Measurements from ENCODE around the gene PPARA.

Gene PPARA

DNA sequence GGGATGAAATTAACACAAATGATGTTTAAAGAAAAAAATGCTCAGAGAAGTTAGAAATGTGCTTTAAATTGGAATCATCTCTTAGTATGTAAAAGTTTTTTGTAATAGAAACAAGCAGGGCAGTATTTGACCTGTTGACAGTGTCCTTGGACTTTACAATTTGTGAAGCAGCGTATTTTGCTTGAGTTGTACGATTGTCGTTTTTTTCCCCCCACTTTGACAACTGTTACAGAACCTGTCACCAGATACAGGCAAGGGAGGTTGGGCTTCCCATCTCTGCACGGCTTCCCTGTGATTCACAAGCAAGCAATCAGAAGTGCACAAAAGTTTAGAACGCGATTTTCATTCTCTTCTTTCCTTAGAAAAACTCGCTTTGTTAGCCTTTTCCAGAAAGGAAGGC, 8.9 kb downstream of the PPARA start:
- H3K27me3 ChIP-seq (ENCODE audit: control insufficient read depth, insufficient read depth, low read length): no peaks in the 10 kb centered on the region
- H3K36me3 ChIP-seq (ENCODE audit: control insufficient read depth, insufficient read depth, low read length): no peaks in the 10 kb centered on the region
- DNase-seq (ENCODE audit: low read depth, low spot score): no peak
- no peak overlapping the region for H3K27ac ChIP-seq (ENCODE audit: low read length)
- H3K9me3 ChIP-seq (ENCODE audit: control insufficient read depth, insufficient read depth, low read length): no peaks in the 10 kb centered on the region
- H3K4me1 ChIP-seq (ENCODE audit: control insufficient read depth, insufficient read depth, low read length): no peaks in the 10 kb centered on the region
- no CpG with 5 or more reads among the region's 7 CpGs for WGBS (ENCODE audit: insufficient coverage, insufficient read length)
- no peak overlapping the region for H3K4me3 ChIP-seq (ENCODE audit: low read length)

DNA sequence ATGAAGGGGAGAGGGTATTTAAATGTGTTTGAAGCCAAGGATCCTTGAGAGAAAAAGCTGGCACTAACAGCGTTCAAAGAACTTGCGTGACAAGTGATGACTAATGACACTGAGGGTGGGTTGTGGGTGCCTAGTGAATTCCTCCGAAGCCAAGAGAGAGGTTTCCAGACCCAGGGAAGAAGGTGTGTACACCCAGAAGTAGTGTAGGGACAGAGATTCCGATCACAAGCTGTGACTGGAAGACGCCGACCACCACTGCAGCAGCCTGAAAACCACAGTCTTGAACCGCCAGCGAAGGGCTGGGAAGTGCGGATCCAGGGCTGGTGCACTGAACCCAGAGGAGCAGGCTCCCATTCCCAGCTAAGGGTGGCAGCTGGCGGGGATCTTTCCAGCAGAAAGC, 9.5 kb downstream of the PPARA start:
- whole genome bisulfite sequencing (ENCODE audit: insufficient coverage, insufficient read length): no CpG with 5 or more reads among the region's 10 CpGs
- Histone ChIP-seq H3K27ac (ENCODE audit: low read length) (no peak overlapping the region), H3K4me1 (ENCODE audit: control insufficient read depth, insufficient read depth, low read length) (no peaks in the 10 kb centered on the region), H3K36me3 (ENCODE audit: control insufficient read depth, insufficient read depth, low read length) (no peaks in the 10 kb centered on the region), H3K4me3 (ENCODE audit: low read length) (no peak overlapping the region), H3K9me3 (ENCODE audit: control insufficient read depth, insufficient read depth, low read length) (no peaks in the 10 kb centered on the region), H3K27me3 (ENCODE audit: control insufficient read depth, insufficient read depth, low read length) (no peaks in the 10 kb centered on the region)
- no peak for DNase-seq (ENCODE audit: low read depth, low spot score)

DNA sequence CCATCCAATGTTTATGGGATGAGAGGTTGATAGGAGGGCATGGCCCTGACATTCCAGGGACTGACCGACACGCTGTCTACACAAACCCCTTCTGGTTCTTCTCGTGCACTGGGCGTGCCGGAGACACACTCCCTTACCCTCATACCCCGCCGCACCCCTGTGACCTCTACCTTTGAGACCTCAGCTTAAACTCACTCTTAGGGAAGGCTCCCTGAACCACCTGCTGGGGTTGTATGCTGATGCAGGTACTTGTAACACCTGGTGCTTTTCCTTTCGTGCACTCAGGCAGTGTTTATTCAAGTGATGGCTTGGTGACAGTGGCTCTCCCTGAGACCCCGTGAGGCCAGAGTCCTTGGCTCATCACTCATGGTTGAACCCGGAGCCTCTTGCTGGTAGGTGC, 12.0 kb downstream of the PPARA start:
- no peak overlapping the region for H3K4me3 ChIP-seq (ENCODE audit: low read length)
- no peaks in the 10 kb centered on the region for H3K4me1 ChIP-seq (ENCODE audit: control insufficient read depth, insufficient read depth, low read length)
- H3K9me3 ChIP-seq (ENCODE audit: control insufficient read depth, insufficient read depth, low read length): no peaks in the 10 kb centered on the region
- DNase-seq (ENCODE audit: low read depth, low spot score): no peak
- no peak overlapping the region for H3K27ac ChIP-seq (ENCODE audit: low read length)
- H3K27me3 ChIP-seq (ENCODE audit: control insufficient read depth, insufficient read depth, low read length): no peaks in the 10 kb centered on the region
- no CpG with 5 or more reads among the region's 10 CpGs for WGBS (ENCODE audit: insufficient coverage, insufficient read length)
- H3K36me3 ChIP-seq (ENCODE audit: control insufficient read depth, insufficient read depth, low read length): no peaks in the 10 kb centered on the region

DNA sequence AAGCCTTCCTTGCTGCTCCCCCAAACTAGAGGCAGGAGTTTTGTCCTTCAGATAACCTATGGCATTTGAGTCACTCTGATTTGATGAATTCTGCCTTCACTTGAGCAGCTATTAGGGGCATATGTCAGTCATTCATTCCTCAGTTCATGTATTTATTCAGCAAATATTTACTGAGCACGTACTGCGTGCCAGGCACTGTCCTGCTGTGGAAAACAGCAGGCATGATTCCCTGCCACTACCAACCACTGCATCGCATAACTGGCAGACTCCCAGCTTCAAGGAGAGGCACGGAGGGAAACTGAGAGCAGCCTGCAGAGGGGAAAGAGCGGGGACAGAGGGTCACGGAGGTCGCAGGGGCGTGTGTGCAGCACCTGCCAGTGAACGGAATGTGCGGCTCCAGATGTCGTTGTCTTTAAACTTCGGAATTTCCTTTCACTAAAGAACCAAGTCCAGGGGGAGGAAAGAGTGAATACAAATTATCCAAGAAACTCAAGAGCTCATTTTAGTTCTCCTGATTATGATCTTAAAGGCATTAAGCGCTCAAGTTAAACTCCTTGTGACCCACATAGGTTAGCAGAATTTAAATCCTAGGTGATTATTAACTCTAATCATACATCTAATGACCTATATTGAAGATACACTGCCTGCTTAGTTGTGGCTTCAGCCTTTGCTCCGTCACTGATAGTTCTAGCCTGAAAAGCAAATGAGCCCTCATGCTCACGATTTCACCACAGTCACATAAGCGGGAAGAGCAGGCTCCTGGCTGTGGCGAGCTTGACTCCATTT, 12.6 kb downstream of the PPARA start:
- H3K27me3 ChIP-seq (ENCODE audit: control insufficient read depth, insufficient read depth, low read length): no peaks in the 10 kb centered on the region
- DNase-seq (ENCODE audit: low read depth, low spot score): no peak
- H3K4me1 ChIP-seq (ENCODE audit: control insufficient read depth, insufficient read depth, low read length): no peaks in the 10 kb centered on the region
- no peak overlapping the region for H3K4me3 ChIP-seq (ENCODE audit: low read length)
- no peak overlapping the region for H3K27ac ChIP-seq (ENCODE audit: low read length)
- no peaks in the 10 kb centered on the region for H3K36me3 ChIP-seq (ENCODE audit: control insufficient read depth, insufficient read depth, low read length)
- WGBS (ENCODE audit: insufficient coverage, insufficient read length): no CpG with 5 or more reads among the region's 17 CpGs
- no peaks in the 10 kb centered on the region for H3K9me3 ChIP-seq (ENCODE audit: control insufficient read depth, insufficient read depth, low read length)

DNA sequence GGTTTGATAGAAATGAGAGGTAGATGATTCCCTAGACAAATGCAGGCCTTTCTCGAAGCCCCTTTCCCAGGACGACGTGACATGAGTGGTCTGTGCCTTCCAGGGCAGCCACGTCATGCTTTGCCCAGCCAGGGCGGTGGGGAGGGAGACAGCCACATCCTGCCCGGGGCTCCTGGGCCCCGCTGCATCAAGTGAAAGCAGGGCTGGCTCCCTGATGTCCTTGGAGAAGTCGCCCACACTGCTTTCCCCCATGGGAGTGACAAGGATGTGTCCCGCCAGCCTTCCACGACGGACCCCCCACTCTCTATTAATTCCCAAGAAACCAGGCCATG, 13.2 kb downstream of the PPARA start:
- Histone ChIP-seq H3K27ac (ENCODE audit: low read length) (no peak overlapping the region), H3K4me3 (ENCODE audit: low read length) (no peak overlapping the region), H3K9me3 (ENCODE audit: control insufficient read depth, insufficient read depth, low read length) (no peaks in the 10 kb centered on the region), H3K4me1 (ENCODE audit: control insufficient read depth, insufficient read depth, low read length) (no peaks in the 10 kb centered on the region), H3K36me3 (ENCODE audit: control insufficient read depth, insufficient read depth, low read length) (no peaks in the 10 kb centered on the region), H3K27me3 (ENCODE audit: control insufficient read depth, insufficient read depth, low read length) (no peaks in the 10 kb centered on the region)
- WGBS (ENCODE audit: insufficient coverage, insufficient read length): no CpG with 5 or more reads among the region's 11 CpGs
- DNase-seq (ENCODE audit: low read depth, low spot score): no peak

DNA sequence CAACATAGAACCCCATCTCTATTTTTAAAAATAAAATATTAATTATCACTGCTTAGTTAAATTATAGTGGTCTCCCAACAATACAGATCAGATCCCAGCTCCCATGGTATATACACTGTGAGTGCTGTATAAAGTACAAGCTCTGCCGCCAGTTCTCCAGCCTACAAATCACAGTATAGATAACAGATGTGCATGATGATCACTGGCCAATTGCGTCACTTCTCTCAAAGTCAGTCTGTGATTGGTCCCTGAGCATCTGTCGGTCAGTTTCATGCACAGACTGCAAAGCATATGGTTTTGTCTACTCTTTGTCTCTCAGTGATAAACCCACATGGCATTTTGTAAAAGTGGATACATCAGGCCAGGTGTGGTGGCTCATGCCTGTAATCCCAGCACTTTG, 15.7 kb downstream of the PPARA start:
- no peaks in the 10 kb centered on the region for H3K4me1 ChIP-seq (ENCODE audit: control insufficient read depth, insufficient read depth, low read length)
- H3K4me3 ChIP-seq (ENCODE audit: low read length): no peak overlapping the region
- H3K27ac ChIP-seq (ENCODE audit: low read length): no peak overlapping the region
- H3K27me3 ChIP-seq (ENCODE audit: control insufficient read depth, insufficient read depth, low read length): no peaks in the 10 kb centered on the region
- WGBS (ENCODE audit: insufficient coverage, insufficient read length): no CpG with 5 or more reads among the region's 3 CpGs
- H3K9me3 ChIP-seq (ENCODE audit: control insufficient read depth, insufficient read depth, low read length): no peaks in the 10 kb centered on the region
- no peaks in the 10 kb centered on the region for H3K36me3 ChIP-seq (ENCODE audit: control insufficient read depth, insufficient read depth, low read length)
- no peak for DNase-seq (ENCODE audit: low read depth, low spot score)

DNA sequence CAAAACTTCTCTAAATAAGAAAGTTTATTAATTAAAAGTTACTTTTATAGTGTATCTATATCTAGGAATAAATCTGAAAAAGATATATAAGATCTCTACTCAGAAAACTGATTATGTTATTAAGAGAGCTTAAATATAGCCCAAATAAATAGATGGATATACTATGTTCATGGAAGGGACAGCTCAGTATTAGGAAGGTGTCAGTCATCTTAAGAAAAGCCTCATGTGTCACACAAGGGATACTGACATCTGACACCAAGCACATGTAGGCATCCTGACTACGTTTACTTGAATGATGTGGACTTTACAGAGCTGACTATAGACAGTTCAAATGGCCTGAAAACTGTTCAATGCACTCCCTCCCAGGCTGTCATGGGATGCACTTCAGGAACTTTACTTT, 19.3 kb downstream of the PPARA start:
- Histone ChIP-seq H3K4me1 (ENCODE audit: control insufficient read depth, insufficient read depth, low read length) (no peaks in the 10 kb centered on the region), H3K27ac (ENCODE audit: low read length) (no peak overlapping the region), H3K4me3 (ENCODE audit: low read length) (no peak overlapping the region), H3K36me3 (ENCODE audit: control insufficient read depth, insufficient read depth, low read length) (no peaks in the 10 kb centered on the region), H3K27me3 (ENCODE audit: control insufficient read depth, insufficient read depth, low read length) (no peaks in the 10 kb centered on the region), H3K9me3 (ENCODE audit: control insufficient read depth, insufficient read depth, low read length) (no peaks in the 10 kb centered on the region)
- no CpG with 5 or more reads among the region's 1 CpG for WGBS (ENCODE audit: insufficient coverage, insufficient read length)
- no peak for DNase-seq (ENCODE audit: low read depth, low spot score)

DNA sequence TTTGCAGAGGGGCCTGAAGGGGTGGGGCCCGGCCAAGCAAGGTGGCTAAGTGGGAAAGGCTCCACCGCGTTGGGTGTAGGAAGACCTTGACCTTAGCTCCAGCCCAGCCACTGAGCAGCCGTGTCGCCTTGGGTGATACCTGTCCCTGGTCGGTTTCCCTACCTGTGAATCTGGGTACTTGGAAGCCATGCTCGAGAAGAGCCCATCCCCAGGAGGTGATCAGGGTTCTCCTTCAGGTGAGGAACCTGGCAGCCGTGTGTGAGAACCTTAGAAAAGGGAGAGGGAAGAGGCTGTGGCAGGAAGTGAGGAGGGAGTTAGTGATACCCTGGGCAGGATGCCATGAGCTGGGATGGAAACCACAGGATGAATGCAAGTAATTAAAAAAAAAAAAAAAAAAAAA, 21.6 kb downstream of the PPARA start:
- no peak for DNase-seq (ENCODE audit: low read depth, low spot score)
- H3K9me3 ChIP-seq (ENCODE audit: control insufficient read depth, insufficient read depth, low read length): no peaks in the 10 kb centered on the region
- no peaks in the 10 kb centered on the region for H3K27me3 ChIP-seq (ENCODE audit: control insufficient read depth, insufficient read depth, low read length)
- no peaks in the 10 kb centered on the region for H3K4me1 ChIP-seq (ENCODE audit: control insufficient read depth, insufficient read depth, low read length)
- H3K27ac ChIP-seq (ENCODE audit: low read length): no peak overlapping the region
- no peak overlapping the region for H3K4me3 ChIP-seq (ENCODE audit: low read length)
- H3K36me3 ChIP-seq (ENCODE audit: control insufficient read depth, insufficient read depth, low read length): no peaks in the 10 kb centered on the region
- no CpG with 5 or more reads among the region's 8 CpGs for WGBS (ENCODE audit: insufficient coverage, insufficient read length)

DNA sequence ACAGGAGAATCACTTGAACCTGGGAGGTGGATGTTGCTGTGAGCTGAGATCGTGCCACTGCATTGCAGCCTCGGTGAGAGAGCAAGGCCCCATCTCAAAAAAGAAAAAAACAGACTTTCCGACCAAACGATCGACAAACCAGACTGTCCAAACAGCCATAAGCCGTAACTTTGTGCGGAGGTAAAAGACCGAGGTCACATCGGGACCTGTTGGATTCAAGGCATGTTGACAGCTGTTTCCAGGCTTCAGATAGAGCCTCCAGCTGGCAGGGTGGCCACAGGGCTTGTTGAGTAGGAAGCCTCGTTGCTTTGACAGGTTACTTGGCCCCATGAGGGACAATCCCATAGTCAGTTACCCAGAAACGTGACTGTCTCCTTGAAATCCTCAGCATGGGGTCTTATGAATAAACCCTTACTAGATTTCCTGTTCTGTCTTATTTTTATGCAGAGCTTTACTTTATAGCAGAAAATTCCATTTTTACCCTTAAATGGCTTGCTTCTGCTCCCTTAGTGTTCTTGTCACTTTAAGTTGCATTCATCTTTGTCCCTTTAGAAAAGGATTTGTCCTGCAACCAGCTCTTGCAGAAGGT, 22.3 kb downstream of the PPARA start:
- no peak for DNase-seq (ENCODE audit: low read depth, low spot score)
- Histone ChIP-seq H3K27me3 (ENCODE audit: control insufficient read depth, insufficient read depth, low read length) (no peaks in the 10 kb centered on the region), H3K27ac (ENCODE audit: low read length) (no peak overlapping the region), H3K4me1 (ENCODE audit: control insufficient read depth, insufficient read depth, low read length) (no peaks in the 10 kb centered on the region), H3K36me3 (ENCODE audit: control insufficient read depth, insufficient read depth, low read length) (no peaks in the 10 kb centered on the region), H3K9me3 (ENCODE audit: control insufficient read depth, insufficient read depth, low read length) (no peaks in the 10 kb centered on the region), H3K4me3 (ENCODE audit: low read length) (no peak overlapping the region)
- WGBS (ENCODE audit: insufficient coverage, insufficient read length): no CpG with 5 or more reads among the region's 11 CpGs

DNA sequence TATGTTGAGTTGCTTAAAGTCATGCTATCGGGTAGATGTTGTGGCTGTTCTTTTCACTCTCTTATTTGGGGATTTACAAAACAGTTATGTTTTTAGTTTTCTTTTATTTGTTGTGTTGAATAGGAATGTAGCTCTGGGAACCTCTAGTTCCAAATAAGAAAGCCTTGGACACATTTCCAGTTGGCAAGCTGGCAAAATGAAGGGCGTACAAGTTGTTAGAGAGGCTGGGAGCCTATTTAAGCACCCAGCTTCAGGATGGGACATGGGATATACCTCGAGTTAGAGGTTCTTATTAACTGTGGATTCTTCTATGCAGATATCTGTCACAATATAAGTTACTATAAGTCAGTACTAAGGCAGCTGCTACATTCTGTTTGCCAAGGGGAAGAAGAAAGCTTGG, 22.8 kb downstream of the PPARA start:
- DNase-seq (ENCODE audit: low read depth, low spot score): no peak
- H3K27ac ChIP-seq (ENCODE audit: low read length): no peak overlapping the region
- WGBS (ENCODE audit: insufficient coverage, insufficient read length): no CpG with 5 or more reads among the region's 3 CpGs
- H3K36me3 ChIP-seq (ENCODE audit: control insufficient read depth, insufficient read depth, low read length): no peaks in the 10 kb centered on the region
- H3K9me3 ChIP-seq (ENCODE audit: control insufficient read depth, insufficient read depth, low read length): no peaks in the 10 kb centered on the region
- H3K4me1 ChIP-seq (ENCODE audit: control insufficient read depth, insufficient read depth, low read length): no peaks in the 10 kb centered on the region
- no peaks in the 10 kb centered on the region for H3K27me3 ChIP-seq (ENCODE audit: control insufficient read depth, insufficient read depth, low read length)
- H3K4me3 ChIP-seq (ENCODE audit: low read length): no peak overlapping the region

DNA sequence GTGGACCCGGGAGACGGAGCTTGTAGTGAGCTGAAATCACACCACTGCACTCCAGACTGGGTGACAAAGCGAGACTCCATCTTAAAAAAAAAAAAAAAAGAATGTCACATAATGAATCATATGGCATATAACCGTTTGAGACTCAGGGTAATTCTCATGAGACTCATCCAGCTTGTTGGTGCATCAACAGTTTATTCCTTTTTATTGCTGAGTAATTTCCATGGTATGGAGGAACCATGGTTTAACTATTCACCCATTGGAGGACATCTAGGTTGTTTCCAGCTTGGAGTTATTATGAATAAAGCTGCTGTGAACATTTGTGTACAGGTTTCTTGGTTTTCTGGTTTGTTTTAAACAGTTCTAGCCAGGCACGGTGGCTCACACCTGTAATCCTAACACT, 25.3 kb downstream of the PPARA start:
- no peak overlapping the region for H3K27ac ChIP-seq (ENCODE audit: low read length)
- no CpG with 5 or more reads among the region's 5 CpGs for whole genome bisulfite sequencing (ENCODE audit: insufficient coverage, insufficient read length)
- no peaks in the 10 kb centered on the region for H3K9me3 ChIP-seq (ENCODE audit: control insufficient read depth, insufficient read depth, low read length)
- DNase-seq (ENCODE audit: low read depth, low spot score): no peak
- H3K4me3 ChIP-seq (ENCODE audit: low read length): no peak overlapping the region
- H3K27me3 ChIP-seq (ENCODE audit: control insufficient read depth, insufficient read depth, low read length): no peaks in the 10 kb centered on the region
- H3K4me1 ChIP-seq (ENCODE audit: control insufficient read depth, insufficient read depth, low read length): no peaks in the 10 kb centered on the region
- H3K36me3 ChIP-seq (ENCODE audit: control insufficient read depth, insufficient read depth, low read length): no peaks in the 10 kb centered on the region
